ENCODE results near the gene ZNF823. TPM values are rescaled to one million over a fixed set of nuclear protein-coding genes. Genes with fewer than 3 reads are reported as not detected.
"Not testable (repeated sequence)": the region's sequence is repeated elsewhere in the genome, so short reads cannot be mapped to it uniquely, and the experiment has no call there.

ZNF823 gene
- polyA plus RNA-seq (ENCODE audit: insufficient read length in 4 of 4) = 10 to 100 TPM in 2 of 4 donors, 1 to 10 TPM in 2; 6.4 to 13.5 (median 10.3) TPM

DNA sequence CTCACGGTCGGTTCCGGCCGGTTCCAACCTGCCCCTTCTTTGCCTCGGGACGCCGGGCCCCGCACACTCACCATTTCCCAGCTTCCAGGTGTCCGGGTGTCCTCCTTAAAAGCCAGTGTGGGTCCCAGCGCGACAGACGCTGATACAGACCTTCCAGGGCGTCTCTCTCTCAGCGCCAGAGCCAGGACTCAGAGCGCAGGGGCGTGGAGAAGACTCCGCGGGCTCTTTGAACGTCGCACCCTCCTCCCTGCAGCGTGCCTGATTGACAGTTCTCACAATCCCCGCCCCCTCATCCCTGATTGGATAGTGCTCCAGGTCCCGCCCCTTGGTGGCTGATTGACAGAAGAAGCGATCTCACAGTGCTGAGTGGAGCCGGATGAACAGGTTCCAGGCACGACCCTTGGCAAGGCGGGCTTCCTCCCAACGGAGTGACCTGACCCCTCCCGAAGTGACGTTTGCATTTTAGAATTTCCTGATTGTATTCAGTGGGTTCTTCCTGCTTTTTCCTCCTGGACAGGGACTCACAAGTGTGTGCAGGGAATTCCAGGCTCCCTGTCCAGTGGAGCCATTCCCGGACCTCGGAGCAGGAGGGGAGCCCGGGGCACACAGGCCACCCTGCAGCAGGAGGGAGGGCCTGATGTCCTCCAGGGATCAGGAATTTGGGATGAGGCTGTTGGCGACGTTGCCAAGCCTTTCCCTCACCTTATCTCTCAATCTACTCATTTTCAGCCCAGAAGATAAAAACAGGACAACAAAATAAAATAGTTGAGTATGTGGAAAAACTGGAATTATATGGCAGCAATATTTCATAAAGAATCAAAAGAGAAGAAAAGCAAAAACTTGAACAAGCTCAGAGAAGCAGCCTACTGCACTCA, at the start of gene ZNF823:
Gene ZNF823, minus strand, starts transcription at position 201 of the 875 bp plus-strand sequence. Its CDS starts 127 bp downstream, at position 74.
- DNase-seq (ENCODE audit: low read depth in 4 of 4, low spot score in 3 of 4) = peak; percentile 97 to 99 (median 99)

GRCh38 chr19:11787536-11787935, 48.8 kb upstream of the ZNF823 start:
- DNase-seq (ENCODE audit: low read depth in 4 of 4, low spot score in 3 of 4) = no peak

DNA sequence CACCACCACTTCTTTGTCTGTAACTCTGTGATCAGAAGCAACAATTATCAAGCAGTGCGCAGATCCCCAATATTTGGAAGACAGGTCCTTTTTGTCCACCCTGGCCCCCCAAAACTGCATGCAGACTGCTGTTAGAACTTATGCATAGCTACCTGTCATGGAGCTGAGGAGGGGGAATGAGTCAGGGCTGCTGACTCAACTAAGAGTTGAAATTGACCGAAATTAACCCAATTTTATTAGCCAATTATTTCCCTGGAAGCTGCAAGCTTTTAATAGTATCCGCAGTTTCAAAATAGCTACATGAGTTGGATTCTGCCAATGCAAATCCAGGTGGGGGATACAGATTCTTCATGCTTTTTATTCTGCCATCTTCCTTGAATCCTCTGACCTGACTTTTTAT, 45.6 kb upstream of the ZNF823 start:
- no peak for DNase-seq (ENCODE audit: low read depth in 4 of 4, low spot score in 3 of 4)

- no peak for DNase-seq (ENCODE audit: low read depth in 4 of 4, low spot score in 3 of 4)
These were observed 45.0 kb upstream of the ZNF823 start for GRCh38 chr19:11783767-11784166.

- no peak for DNase-seq (ENCODE audit: low read depth in 4 of 4, low spot score in 3 of 4)
These were observed 42.7 kb upstream of the ZNF823 start for GRCh38 chr19:11781295-11782057.

- no peak for DNase-seq (ENCODE audit: low read depth in 4 of 4, low spot score in 3 of 4)
These were observed 41.8 kb upstream of the ZNF823 start for GRCh38 chr19:11780431-11781020.

DNA sequence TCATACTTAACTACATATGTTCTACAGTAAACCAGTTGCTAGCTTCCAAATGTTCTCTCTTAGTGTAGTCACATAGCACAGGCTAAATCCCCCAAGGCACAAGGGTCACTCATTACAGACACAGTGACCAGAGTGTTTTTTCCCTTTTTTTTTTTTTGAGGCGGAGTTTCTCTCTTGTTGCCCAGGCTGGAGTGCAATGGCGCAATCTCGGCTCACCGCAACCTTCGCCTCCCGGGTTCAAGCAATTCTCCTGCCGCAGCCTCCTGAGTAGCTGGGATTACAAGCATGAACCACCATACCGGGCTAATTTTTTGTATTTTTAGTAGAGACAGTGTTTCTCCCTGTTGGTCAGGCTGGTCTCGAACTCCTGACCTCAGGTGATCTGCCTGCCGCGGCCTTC, 37.9 kb upstream of the ZNF823 start:
- DNase-seq (ENCODE audit: low read depth in 4 of 4, low spot score in 3 of 4) = not testable (repeated sequence)

DNA sequence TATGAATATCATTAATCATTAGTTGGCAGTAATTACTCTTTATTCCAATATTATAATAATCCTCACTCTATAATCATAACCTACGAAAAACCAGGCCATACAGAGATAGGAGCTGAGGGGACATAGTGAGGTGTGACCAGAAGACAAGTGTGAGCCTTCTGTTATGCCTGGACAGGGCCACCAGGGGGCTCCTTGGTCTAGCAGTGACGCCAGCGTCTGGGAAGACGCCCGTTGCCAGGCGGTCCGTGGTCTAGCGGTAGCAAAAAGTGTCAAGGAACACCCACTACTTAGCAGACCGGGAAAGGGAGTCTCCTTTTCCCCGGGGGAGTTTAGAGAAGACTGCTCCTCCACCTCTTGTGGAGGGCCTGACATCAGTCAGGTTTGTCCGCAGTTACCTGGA, 32.8 kb upstream of the ZNF823 start:
- DNase-seq (ENCODE audit: low read depth in 4 of 4, low spot score in 3 of 4) = not testable (repeated sequence)

- no peak for DNase-seq (ENCODE audit: low read depth in 4 of 4, low spot score in 3 of 4)
These were observed 31.2 kb upstream of the ZNF823 start for GRCh38 chr19:11769995-11770394.

GRCh38 chr19:11767633-11768133, 28.9 kb upstream of the ZNF823 start:
- peak; percentile 21 to 46 (median 26) for DNase-seq (ENCODE audit: low read depth in 4 of 4, low spot score in 3 of 4)

GRCh38 chr19:11766597-11767591, 28.1 kb upstream of the ZNF823 start, which contains the start of gene ZNF441:
TSS of gene ZNF441 (plus strand) at chr19:11767000. CDS start at chr19:11767194, 194 bp downstream.
- peak; percentile 92 to 94 (median 94) for DNase-seq (ENCODE audit: low read depth in 4 of 4, low spot score in 3 of 4)

DNA sequence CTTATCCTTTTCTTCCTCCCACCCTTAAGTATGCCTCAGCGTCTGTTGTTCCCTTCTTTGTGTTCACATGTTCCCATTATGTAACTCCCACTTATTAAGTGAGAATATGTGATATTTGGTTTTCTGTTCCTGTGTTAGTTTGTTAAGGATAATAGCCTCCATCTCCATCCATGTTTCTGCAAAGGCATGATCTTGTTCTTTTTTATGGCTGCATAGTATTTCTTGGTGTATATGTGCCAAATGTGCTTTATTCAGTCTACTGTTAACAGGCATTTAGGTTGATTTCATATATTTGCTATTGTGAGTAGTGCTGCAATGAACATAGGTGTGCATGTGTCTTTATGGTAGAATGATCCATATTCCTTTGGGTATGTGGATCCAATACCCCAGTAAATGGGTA, 24.9 kb upstream of the ZNF823 start:
- no peak for DNase-seq (ENCODE audit: low read depth in 4 of 4, low spot score in 3 of 4)

- DNase-seq (ENCODE audit: low read depth in 4 of 4, low spot score in 3 of 4) = no peak
These were observed 24.4 kb upstream of the ZNF823 start for GRCh38 chr19:11763117-11763516.

DNA sequence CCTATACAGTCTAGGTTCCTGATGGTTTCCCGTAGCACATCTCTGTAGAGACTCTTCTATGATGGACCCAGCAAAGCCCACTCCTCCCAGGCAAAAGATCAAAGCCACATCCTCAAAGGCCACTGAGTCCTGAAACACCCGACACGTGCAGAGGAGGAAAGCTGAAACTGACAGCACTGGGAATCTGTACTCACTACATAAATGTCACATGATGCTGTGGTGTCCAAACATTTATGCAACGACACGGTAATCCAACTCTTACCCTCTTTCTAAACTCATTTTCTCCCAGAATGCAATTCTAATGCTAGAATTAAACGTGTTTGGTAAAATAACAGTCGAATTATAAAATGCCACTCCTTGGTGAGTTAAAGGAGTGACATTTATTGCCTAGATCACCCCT, 21.1 kb upstream of the ZNF823 start:
- no peak for DNase-seq (ENCODE audit: low read depth in 4 of 4, low spot score in 3 of 4)

DNA sequence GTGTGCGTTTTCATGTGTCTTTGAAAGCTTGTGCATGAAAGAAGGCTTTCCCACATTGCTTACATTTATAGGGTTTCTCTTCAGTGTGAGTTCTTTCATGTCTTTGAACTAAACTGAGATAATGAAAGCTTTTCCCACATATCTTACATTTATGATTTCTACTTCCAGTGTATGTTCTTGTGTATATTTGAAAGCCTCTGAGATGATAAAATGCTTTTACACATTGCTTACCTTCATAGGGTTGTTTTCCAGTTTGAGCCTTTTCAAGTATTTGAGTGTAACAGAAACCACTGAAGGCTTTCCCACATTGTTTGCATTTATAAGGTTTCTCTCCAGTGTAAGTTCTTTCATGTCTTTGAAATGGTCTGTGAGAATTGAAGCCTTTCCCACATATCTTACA, 18.2 kb upstream of the ZNF823 start:
- DNase-seq (ENCODE audit: low read depth in 4 of 4, low spot score in 3 of 4) = no peak

DNA sequence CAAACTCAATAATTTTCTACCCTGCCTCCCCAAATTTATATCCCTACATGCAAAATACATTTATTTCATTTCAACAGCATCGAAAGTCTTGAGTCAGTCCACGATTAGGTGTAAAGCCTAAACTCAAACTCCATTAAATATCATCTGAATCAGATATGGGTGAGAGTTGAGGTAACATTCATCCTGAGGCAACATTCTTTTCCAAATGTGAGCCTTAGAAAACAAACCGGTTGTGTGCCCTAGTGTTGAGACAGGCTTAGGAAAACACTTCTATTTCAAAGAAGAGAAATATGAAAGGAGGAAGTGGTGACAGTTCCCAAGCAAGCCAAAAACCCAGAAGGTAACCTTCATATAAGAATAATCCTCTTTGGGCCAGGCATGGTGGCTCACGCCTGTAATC, 15.9 kb upstream of the ZNF823 start:
- no peak for DNase-seq (ENCODE audit: low read depth in 4 of 4, low spot score in 3 of 4)

DNA sequence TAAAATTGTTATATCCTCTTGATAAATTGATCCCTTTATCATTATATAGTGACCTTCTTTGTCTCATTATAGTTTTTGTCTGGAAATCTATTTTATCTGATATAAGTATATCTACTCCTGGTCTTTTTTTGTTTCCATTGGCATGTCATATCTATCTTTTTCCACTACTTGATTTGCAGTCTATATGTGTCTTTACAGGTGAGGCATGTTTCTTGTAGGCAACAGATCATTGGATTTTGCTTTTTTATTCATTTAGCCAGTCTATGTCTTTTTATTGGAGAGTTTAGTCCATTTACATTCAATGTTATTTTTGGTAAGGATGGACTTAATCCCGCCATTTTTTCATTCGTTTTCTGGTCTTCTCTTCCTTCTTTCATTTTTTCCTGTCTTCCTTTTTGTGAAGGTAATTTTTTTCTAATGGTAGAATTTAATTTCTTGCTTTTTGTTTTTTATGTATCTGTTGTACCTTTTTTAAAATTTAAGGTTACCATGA, 13.5 kb upstream of the ZNF823 start:
- no peak for DNase-seq (ENCODE audit: low read depth in 4 of 4, low spot score in 3 of 4)

DNA sequence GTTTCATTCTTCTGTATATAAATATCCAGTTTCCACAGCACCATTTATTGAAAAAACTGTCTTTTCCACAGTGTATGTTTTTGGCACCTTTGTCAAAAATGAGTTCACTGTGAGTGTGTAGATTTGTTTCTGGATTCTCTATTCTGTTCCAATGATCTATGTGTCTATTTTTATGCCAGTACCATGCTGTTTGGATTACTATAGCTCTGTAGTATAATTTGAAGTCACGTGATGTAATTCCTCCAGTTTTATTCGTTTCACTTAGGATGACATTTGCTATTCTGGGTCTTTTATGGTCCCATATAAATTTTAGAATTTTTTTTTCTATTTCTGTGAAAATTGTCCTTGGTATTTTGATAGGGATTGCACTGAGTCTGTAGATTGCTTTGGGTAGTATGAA, 11.0 kb upstream of the ZNF823 start:
- DNase-seq (ENCODE audit: low read depth in 4 of 4, low spot score in 3 of 4) = no peak

DNA sequence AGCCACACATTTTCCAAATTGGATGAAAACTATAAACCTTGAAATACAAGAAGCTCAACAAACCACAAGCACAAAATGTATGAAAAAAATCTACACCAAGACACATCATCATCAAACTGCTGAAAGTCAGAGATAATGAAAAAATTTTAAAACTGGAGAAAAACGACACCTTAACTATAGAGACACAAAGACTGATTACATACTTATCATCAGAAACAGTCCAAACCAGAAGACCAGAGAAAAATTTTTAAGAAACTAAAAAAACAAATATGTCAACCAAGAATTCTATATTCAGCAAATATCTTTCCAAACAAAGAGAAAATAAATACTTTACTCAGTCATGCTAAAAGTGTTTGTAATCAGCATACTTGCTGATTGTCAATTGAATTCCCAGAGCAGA, 8.5 kb upstream of the ZNF823 start:
- no peak for DNase-seq (ENCODE audit: low read depth in 4 of 4, low spot score in 3 of 4)

DNA sequence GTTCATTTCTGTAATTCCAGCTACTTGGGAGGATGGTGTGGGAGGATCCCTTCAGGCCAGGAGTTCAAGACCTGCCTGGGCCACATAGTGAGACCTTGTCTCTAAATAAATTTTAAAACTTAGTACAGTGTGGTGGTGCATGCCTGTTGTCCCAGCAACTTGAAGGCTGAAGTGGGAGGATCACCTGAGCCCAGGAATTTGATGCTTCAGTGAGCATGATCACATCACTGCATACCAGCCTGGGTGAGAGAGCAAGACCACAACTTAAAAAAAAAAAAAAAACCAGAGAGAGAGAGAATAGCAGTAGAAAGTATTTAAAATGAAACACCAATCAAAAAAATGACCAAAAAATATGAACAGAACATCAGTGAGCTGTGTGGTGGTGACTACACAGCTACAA, 7.1 kb upstream of the ZNF823 start:
- no peak for DNase-seq (ENCODE audit: low read depth in 4 of 4, low spot score in 3 of 4)
